IMR-90 (cell line): ENCODE data around the gene RHAG.

Experiments used
- CHD1 ChIP-seq: IDR thresholded peaks from 2 replicates; pipeline ENCODE4 v1.6.1; 2012; ENCODE audit warnings: low read depth, low read length, improper control_type of control experiment
- MAZ ChIP-seq: IDR thresholded peaks from 2 replicates; pipeline ENCODE4 v1.6.1; 2012; ENCODE audit warnings: low read depth, mild to moderate bottlenecking, low read length, improper control_type of control experiment, moderate library complexity, borderline replicate concordance
- POLR2A ChIP-seq: IDR thresholded peaks from 2 replicates; pipeline ENCODE4 v1.6.1; 2012; ENCODE audit warnings: mild to moderate bottlenecking, low read depth, low read length
- RFX5 ChIP-seq: IDR thresholded peaks from 2 replicates; pipeline ENCODE4 v1.8.0; 2012; ENCODE audit warnings: low read depth, mild to moderate bottlenecking, low read length, moderate library complexity
- TF ChIP-seq, protein P1 (sequence below): fragments of 150-350 bp; IDR thresholded peaks from 2 replicates; pipeline ENCODE4 v1.6.1; 2017; ENCODE audit warnings: mild to moderate bottlenecking, antibody characterized with exemption, low read length, low read depth
- TF ChIP-seq, protein P2 (sequence below): conservative IDR thresholded peaks from 2 replicates; pipeline ENCODE4 v1.5.1; 2012; ENCODE audit warnings: mild to moderate bottlenecking, low read depth, low read length, improper control_type of control experiment

DNA sequence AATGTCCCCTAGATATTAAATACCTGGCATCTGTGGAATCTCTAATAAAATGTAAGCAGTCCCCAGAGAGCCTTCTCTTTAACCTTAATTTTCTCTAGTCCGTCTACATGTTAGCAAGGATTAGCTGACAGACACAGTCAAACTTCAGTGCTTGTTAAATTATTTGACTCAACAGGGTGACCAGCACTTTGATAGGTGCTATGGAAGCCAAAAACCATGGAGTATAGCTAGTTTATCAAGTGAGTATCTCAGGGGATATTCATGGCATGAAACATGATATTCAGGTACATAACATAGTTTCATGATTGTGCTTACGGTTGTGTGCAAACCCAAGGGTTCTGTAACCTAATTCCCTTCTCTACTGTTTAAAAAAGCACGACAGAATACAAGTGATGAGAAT is 3.9 kb downstream of the RHAG start:
- TF ChIP-seq, protein P1, sequence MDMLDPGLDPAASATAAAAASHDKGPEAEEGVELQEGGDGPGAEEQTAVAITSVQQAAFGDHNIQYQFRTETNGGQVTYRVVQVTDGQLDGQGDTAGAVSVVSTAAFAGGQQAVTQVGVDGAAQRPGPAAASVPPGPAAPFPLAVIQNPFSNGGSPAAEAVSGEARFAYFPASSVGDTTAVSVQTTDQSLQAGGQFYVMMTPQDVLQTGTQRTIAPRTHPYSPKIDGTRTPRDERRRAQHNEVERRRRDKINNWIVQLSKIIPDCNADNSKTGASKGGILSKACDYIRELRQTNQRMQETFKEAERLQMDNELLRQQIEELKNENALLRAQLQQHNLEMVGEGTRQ, result no peak
- no peak for TF ChIP-seq MAZ
- TF ChIP-seq, protein P2, sequence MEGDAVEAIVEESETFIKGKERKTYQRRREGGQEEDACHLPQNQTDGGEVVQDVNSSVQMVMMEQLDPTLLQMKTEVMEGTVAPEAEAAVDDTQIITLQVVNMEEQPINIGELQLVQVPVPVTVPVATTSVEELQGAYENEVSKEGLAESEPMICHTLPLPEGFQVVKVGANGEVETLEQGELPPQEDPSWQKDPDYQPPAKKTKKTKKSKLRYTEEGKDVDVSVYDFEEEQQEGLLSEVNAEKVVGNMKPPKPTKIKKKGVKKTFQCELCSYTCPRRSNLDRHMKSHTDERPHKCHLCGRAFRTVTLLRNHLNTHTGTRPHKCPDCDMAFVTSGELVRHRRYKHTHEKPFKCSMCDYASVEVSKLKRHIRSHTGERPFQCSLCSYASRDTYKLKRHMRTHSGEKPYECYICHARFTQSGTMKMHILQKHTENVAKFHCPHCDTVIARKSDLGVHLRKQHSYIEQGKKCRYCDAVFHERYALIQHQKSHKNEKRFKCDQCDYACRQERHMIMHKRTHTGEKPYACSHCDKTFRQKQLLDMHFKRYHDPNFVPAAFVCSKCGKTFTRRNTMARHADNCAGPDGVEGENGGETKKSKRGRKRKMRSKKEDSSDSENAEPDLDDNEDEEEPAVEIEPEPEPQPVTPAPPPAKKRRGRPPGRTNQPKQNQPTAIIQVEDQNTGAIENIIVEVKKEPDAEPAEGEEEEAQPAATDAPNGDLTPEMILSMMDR, result no peak
- TF ChIP-seq CHD1, result no peak
- TF ChIP-seq POLR2A, result no peak
- TF ChIP-seq RFX5, result no peak
